Keratinocyte (primary cell): ENCODE data around the gene CPNE7.

Source experiments
- CTCF ChIP-seq, 3 experiments: IDR thresholded peaks in 1 of 3; conservative IDR thresholded peaks in 1 of 3; optimal IDR thresholded peaks in 1 of 3; 2 replicates in 2 of 3; 3 replicates in 1 of 3; pipeline versions ENCODE3 to v1.5.1; 2011; ENCODE audit warnings: low read length in 3 of 3, mild to moderate bottlenecking in 3 of 3, moderate library complexity in 2 of 3, control low read depth in 1 of 3, inconsistent platforms in 1 of 3; ENCODE audit not compliant: insufficient read depth in 2 of 3; ENCODE audit errors: extremely low read depth in 1 of 3
- EZH2 ChIP-seq: IDR thresholded peaks from one replicate; pipeline ENCODE4 v1.6.1; 2012; ENCODE audit warnings: inconsistent platforms, mild to moderate bottlenecking, low read length, moderate library complexity

- TF ChIP-seq EZH2 (no peak), CTCF (optimal IDR thresholded peaks at IDR 0.05 in 1 of 3, IDR thresholded peaks at IDR 0.05 in 1 of 3, conservative IDR thresholded peaks at IDR 0.05 in 1 of 3; ENCODE audit: extremely low read depth in 1 of 3, insufficient read depth in 2 of 3, low read length in 3 of 3) (no peak)
These were observed 39.6 kb downstream of the CPNE7 start for GRCh38 chr16:89615176-89615575.
